IPS-18a (cell line): ENCODE data around the gene ASTE1.

Experiments
- H3K27ac ChIP-seq: one replicate; pipeline ENCODE4 v1.5.1; 2013; ENCODE audit warnings: low read length
- H3K27me3 ChIP-seq: one replicate; pipeline ENCODE4 v1.6.1; 2013; ENCODE audit warnings: mild to moderate bottlenecking, low read length; ENCODE audit not compliant: control insufficient read depth, insufficient read depth
- H3K36me3 ChIP-seq: one replicate; pipeline ENCODE4 v1.6.1; 2013; ENCODE audit warnings: low read depth, low read length; ENCODE audit not compliant: control insufficient read depth
- H3K4me1 ChIP-seq: one replicate; pipeline ENCODE4 v1.6.1; 2013; ENCODE audit warnings: low read depth, low read length; ENCODE audit not compliant: control insufficient read depth
- H3K4me3 ChIP-seq: one replicate; pipeline ENCODE4 v1.5.1; 2013; ENCODE audit warnings: low read length
- H3K9ac ChIP-seq: one replicate; pipeline ENCODE4 v1.6.1; 2013; ENCODE audit warnings: mild to moderate bottlenecking, low read length, moderate library complexity
- H3K9me3 ChIP-seq: one replicate; pipeline ENCODE4 v1.6.1; 2013; ENCODE audit warnings: low read depth, low read length; ENCODE audit not compliant: control insufficient read depth

The ASTE1 gene

GRCh38 chr3:131004603-131005002 is 22.0 kb downstream of the ASTE1 start:
- Histone ChIP-seq H3K4me3 (no peak overlapping the region), H3K27ac (no peak overlapping the region), H3K4me1 (no peaks in the 10 kb centered on the region), H3K9ac (no peak overlapping the region), H3K27me3 (no peaks in the 10 kb centered on the region), H3K9me3 (no peaks in the 10 kb centered on the region), H3K36me3 (peaks cover 23% of the 10 kb centered on the region)

GRCh38 chr3:131001071-131001470 is 25.6 kb downstream of the ASTE1 start:
- Histone ChIP-seq H3K9me3 (no peaks in the 10 kb centered on the region), H3K27ac (no peak overlapping the region), H3K4me3 (no peak overlapping the region), H3K9ac (no peak overlapping the region), H3K27me3 (no peaks in the 10 kb centered on the region), H3K36me3 (peaks cover 39% of the 10 kb centered on the region), H3K4me1 (no peaks in the 10 kb centered on the region)

- Histone ChIP-seq H3K9me3 (no peaks in the 10 kb centered on the region), H3K4me3 (no peak overlapping the region), H3K27ac (no peak overlapping the region), H3K9ac (no peak overlapping the region), H3K27me3 (no peaks in the 10 kb centered on the region), H3K36me3 (peaks cover 30% of the 10 kb centered on the region), H3K4me1 (no peaks in the 10 kb centered on the region)
Observed at GRCh38 chr3:130997289-130997688, 29.3 kb downstream of the ASTE1 start.

- Histone ChIP-seq H3K4me3 (no peak overlapping the region), H3K36me3 (peaks cover 18% of the 10 kb centered on the region), H3K9me3 (no peaks in the 10 kb centered on the region), H3K27me3 (no peaks in the 10 kb centered on the region), H3K4me1 (no peaks in the 10 kb centered on the region), H3K27ac (no peak overlapping the region), H3K9ac (no peak overlapping the region)
Observed at GRCh38 chr3:130992344-130992743, 34.3 kb downstream of the ASTE1 start.

- Histone ChIP-seq H3K4me3 (no peak overlapping the region), H3K27me3 (no peaks in the 10 kb centered on the region), H3K36me3 (peaks cover 13% of the 10 kb centered on the region), H3K9ac (no peak overlapping the region), H3K27ac (no peak overlapping the region), H3K4me1 (no peaks in the 10 kb centered on the region), H3K9me3 (no peaks in the 10 kb centered on the region)
Observed at GRCh38 chr3:130991126-130991525, 35.5 kb downstream of the ASTE1 start.

- Histone ChIP-seq H3K9me3 (no peaks in the 10 kb centered on the region), H3K4me1 (no peaks in the 10 kb centered on the region), H3K4me3 (no peak overlapping the region), H3K9ac (no peak overlapping the region), H3K36me3 (peaks cover 11% of the 10 kb centered on the region), H3K27ac (no peak overlapping the region), H3K27me3 (no peaks in the 10 kb centered on the region)
Observed at GRCh38 chr3:130990282-130990681, 36.3 kb downstream of the ASTE1 start.

- peaks cover 10% of the 10 kb centered on the region for H3K36me3 ChIP-seq
- H3K9me3 ChIP-seq, result no peaks in the 10 kb centered on the region
- no peak overlapping the region for H3K27ac ChIP-seq
- no peaks in the 10 kb centered on the region for H3K27me3 ChIP-seq
- H3K4me3 ChIP-seq, result no peak overlapping the region
- no peak overlapping the region for H3K9ac ChIP-seq
- no peaks in the 10 kb centered on the region for H3K4me1 ChIP-seq
Observed at GRCh38 chr3:130981469-130981868, 45.2 kb downstream of the ASTE1 start.

GRCh38 chr3:130979117-130979516 is 47.5 kb downstream of the ASTE1 start:
- H3K4me1 ChIP-seq, result peaks cover 6% of the 10 kb centered on the region
- H3K9ac ChIP-seq, result no peak overlapping the region
- peaks cover 7% of the 10 kb centered on the region for H3K36me3 ChIP-seq
- H3K27ac ChIP-seq, result no peak overlapping the region
- H3K27me3 ChIP-seq, result no peaks in the 10 kb centered on the region
- H3K9me3 ChIP-seq, result no peaks in the 10 kb centered on the region
- H3K4me3 ChIP-seq, result no peak overlapping the region

GRCh38 chr3:130976706-130977105 is 49.9 kb downstream of the ASTE1 start:
- H3K27ac ChIP-seq, result no peak overlapping the region
- H3K4me1 ChIP-seq, result peaks cover 6% of the 10 kb centered on the region
- no peak overlapping the region for H3K9ac ChIP-seq
- H3K9me3 ChIP-seq, result no peaks in the 10 kb centered on the region
- no peak overlapping the region for H3K4me3 ChIP-seq
- H3K36me3 ChIP-seq, result peaks cover 3% of the 10 kb centered on the region
- no peaks in the 10 kb centered on the region for H3K27me3 ChIP-seq

GRCh38 chr3:130975251-130975650 is 51.4 kb downstream of the ASTE1 start:
- Histone ChIP-seq H3K36me3 (no peaks in the 10 kb centered on the region), H3K27ac (no peak overlapping the region), H3K9me3 (no peaks in the 10 kb centered on the region), H3K27me3 (no peaks in the 10 kb centered on the region), H3K4me1 (peaks cover 6% of the 10 kb centered on the region), H3K9ac (no peak overlapping the region), H3K4me3 (no peak overlapping the region)

GRCh38 chr3:130974201-130974600 is 52.4 kb downstream of the ASTE1 start:
- Histone ChIP-seq H3K36me3 (peaks cover 3% of the 10 kb centered on the region), H3K27me3 (no peaks in the 10 kb centered on the region), H3K4me3 (no peak overlapping the region), H3K27ac (no peak overlapping the region), H3K4me1 (peaks cover 6% of the 10 kb centered on the region), H3K9me3 (no peaks in the 10 kb centered on the region), H3K9ac (no peak overlapping the region)

GRCh38 chr3:130973406-130973805 is 53.2 kb downstream of the ASTE1 start:
- peaks cover 6% of the 10 kb centered on the region for H3K36me3 ChIP-seq
- peaks cover 6% of the 10 kb centered on the region for H3K4me1 ChIP-seq
- H3K9me3 ChIP-seq, result no peaks in the 10 kb centered on the region
- no peaks in the 10 kb centered on the region for H3K27me3 ChIP-seq
- H3K9ac ChIP-seq, result no peak overlapping the region
- no peak overlapping the region for H3K4me3 ChIP-seq
- H3K27ac ChIP-seq, result no peak overlapping the region
